GM21619 (cell line): ENCODE results near the gene MYOZ2.

Experiments used
- ATAC-seq: cut with Tn5 transposase; IDR thresholded peaks from one replicate; pipeline ENCODE4 v1.9.1; 2021; ENCODE audit not compliant: unreplicated experiment

Gene MYOZ2

DNA sequence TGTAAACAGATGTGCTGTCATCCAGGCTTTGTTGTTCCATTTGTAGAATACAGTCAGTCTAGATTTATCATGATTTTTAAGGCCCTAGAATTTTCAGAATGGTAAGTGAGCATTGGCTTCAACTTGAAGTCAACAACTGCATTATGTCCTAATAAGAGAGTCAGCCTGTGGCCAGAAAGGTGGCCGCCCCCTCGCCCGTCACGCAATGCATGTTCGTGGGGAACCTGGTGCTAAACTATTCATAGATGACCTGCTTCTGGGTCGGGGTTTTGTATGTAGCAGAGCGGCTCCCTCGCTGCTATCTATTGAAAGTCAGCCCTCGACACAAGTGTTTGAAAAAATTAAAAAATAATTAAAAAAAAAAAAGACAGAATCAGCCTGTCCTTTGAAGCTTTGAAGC is 101.6 kb downstream of the MYOZ2 start:
- ATAC-seq = no peak
